ENCODE results near the gene AP4E1.
"Not testable (repeated sequence)": the region's sequence is repeated elsewhere in the genome, so short reads cannot be mapped to it uniquely, and the experiment has no call there.

Gene AP4E1

DNA sequence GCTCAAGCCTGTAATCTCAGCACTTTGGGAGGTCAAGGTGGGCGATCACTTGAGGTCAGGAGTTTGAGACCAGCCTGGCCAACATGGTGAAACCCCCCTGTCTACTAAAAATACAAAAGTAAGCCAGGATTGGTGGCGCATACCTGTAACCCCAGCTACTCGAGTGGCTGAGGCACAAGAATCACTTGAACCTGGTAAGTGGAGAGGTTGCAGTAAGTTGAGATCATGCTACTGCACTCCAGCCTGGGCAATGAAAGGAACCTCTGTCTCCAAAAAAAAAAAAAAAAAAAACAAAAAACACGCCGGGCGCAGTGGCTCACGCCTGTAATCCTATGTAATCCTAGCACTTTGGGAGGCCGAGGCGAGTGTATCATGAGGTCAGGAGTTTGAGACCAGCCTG, 18.9 kb upstream of the AP4E1 start:
- no peak for DNase-seq (ENCODE audit: low read depth)

DNA sequence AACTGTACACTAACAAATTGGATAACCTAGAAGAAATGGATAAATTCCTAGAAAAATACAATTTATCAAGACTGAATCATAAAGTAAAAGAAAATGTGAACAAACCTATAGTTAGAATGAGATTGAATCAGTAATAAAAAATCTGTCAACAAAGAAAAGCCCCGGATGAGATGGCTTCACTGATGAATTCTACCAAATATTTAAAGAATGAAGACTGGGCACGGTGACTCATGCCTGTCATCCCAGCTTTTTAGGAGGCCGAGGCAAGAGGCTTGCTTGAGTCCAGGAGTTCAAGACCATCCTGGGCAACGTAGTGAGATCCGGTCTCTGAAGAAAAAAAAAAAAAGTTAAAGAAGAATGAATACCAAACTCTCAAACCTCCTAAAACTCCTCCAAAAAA, 17.7 kb upstream of the AP4E1 start:
- DNase-seq (ENCODE audit: low read depth) = no peak

DNA sequence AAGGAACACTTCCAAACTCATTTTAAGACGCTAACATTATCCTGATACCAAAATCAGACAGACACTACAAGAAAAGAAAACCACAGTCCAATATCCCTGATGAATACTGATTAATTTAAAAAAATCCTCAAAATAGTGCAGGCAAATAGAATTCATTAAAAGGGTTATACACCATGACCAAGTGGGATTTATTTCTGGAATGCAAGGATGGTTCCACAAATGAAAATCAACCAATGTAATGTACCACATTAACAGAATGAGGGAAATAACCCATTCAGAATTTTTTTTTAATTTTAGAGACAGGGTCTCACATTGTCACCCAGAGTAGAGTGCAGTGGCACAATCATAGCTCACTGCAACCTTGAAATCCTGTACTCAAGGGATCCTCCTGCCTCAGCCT, 17.3 kb upstream of the AP4E1 start:
- no peak for DNase-seq (ENCODE audit: low read depth)

DNA sequence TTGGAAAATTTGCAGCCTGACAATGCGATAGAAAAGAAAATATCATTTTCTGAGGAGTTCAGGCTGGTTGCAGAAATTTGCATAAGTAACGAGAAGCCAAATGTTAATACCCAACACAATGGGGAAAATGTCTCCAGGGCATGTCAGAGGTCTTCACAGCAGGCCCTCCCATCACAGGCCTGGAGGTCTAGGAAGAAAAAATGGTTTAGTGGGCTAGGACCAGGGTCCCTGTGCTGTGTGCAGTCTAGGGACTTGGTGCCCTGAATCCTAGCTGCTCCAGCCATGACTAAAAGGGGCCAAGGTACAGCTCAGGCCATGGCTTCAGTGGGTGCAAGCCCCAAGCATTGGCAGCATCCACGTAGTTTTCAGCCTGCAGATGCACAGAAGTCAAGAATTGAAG, 14.5 kb upstream of the AP4E1 start:
- DNase-seq (ENCODE audit: low read depth) = no peak

DNA sequence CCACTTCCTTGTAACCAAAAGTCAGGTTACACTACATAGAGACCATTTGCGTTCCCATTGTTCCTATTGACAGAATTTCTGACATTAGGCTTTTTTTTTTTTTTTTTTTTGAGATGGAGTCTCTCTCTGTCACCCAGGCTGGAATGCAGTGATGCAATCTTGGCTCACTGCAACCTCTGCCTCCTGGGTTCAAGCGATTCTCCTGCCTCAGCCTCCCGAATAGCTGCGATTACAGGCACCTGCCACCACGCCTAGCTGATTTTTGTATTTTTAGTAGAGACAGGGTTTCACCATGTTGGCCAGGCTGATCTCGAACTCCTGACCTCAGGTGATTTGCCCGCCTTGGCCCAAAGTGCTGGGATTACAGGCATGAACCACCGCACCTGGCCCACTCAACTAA, 7.1 kb upstream of the AP4E1 start:
- DNase-seq (ENCODE audit: low read depth) = not testable (repeated sequence)

DNA sequence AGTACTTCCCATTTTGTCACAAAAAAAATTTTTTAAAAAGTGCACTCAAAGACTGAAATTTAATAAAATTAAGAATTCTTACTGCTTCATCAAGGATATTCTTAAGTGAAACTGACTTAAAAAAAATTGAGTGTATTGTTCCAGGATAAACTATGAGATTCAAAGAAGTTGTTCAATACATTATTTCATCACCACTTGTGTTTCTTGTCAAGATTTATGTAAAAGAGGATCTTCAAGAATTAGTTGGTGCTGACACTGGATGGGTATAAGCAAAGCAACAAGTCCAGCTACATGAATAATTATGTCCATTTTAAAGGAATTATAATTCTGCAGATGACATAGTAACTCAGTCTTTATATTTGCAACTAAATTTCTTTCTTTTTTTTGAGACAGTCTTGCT, 4.3 kb upstream of the AP4E1 start:
- no peak for DNase-seq (ENCODE audit: low read depth)

DNA sequence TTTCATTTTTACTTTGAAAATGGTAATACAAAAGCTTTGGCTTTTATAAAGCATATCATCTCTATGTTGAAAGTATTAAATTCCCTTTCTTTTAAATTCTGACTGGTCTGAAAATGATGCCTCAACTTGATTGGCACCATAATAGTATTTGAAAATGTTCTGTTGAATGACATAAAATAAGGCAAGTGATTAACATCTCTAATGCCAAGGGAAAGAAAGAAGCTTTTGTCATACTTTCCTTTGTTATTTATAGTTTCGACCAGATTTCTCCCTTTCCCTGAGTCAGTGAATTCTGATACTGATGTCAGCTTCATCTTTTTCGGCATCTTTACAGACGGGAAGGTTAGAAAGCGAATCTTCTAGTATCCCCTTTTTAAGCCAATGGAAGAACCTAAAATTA, 3.4 kb upstream of the AP4E1 start:
- no peak for DNase-seq (ENCODE audit: low read depth)

DNA sequence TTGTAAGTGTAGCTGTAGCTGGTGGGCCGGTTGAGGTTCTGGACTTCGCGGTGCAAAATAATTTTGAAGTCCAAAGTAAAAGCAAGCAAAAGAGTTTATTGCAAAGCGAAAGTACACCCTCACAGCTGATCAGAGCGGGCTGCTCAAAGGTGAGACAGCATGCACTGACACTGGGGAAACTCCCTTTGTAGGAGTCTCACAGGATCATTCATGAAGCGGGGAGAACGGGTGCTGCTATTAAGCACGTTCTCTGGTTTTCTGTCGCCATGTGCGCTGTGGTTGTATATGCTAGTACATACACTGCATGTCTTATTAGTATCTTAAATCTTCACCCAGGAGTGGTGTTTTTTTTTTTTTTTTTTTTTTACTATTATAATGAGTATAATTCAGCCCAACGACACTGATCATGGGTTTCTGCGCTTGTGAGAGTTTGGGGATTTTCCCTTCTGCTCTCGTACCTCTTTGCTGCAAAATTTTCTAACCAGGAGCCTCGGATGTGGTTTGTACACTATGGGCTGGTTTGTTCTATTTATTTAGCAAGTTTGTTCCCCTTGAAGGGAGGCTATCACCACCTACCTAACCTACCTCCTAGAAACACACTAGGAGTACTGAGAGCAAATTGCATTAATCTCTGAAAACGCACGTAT, 1.4 kb upstream of the AP4E1 start:
- DNase-seq (ENCODE audit: low read depth) = peak; percentile 65

DNA sequence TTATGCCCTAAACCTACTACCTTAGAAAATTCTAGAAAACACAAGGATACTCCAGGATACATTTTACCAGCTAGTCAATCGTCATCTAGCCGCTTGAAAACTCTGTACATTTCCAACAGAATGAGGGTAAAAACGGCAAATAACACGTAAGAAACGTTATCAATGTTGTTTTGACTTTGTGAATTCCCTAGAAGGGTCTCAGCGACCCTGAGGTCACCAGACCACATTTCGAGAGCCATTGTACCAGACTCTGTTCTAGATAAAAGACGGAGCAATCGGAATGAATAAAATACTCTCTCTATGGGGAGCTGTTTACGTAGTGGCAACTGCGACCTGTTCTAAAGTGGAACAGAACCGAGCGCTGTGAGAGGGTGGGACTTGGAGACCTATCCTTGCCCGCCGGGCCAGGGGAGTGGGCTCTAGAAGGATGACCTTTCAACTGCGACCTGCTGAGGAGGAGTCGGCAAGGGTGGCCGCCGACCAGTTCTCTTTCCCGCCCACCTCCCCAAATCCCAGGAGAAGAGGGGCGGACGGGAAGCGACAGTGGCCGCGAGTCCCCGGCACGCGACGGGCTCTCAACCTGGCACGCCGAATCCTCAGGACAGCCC, 778 bp upstream of the AP4E1 start:
- DNase-seq (ENCODE audit: low read depth) = peak; percentile 35

DNA sequence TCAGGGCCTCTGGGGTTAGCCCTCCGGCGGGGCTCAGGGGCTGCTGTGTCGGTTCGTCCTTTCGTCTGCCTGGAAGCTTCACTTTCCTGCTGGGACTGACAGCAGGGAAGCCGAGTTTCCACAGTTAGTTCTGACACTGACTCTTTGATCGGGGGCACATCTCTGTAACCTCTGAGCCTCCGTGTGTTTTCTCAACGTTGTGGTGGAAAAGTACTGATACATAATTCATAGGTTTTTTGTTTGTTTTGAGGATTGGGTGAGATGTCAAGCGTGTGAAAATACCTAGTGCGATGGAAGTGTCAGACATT, 481 bp downstream of the AP4E1 start:
- no peak for DNase-seq (ENCODE audit: low read depth)

DNA sequence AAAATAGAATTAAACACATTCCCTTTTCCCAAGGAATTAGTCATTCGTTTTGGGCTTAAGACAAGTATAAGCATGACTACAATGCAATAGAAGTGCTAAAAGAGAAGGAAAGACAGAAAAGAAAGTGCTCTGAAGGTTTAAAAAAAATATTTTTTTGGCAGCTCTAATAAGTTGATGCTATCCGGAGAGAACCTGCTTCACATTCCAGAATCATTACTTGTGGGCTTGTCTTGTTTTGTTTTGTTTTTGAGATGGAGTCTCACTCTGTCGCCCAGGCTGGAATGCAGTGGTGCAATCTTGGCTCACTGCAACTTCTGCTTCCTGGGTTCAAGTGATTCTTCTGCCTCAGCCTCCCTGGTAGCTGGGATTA, 1.9 kb downstream of the AP4E1 start:
- not testable (repeated sequence) for DNase-seq (ENCODE audit: low read depth)

DNA sequence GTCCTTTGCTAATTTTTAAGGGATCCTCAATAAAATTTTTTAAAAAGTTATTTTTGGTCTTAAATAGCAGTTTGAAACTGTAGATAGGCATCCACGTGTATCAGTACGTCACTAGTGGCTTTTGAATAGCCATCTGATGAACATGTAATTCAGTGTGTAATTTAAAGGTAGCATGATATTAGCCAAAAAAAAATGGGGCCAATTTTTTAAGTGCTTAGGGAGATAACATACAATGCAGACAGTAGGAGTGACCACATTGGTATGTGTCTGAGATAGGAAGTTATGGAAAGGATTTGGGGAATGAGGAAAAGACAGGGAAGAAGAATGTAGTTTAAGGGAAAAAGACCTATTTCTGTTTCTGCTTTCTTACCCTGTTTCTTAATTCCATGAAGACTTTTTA, 2.5 kb downstream of the AP4E1 start:
- DNase-seq (ENCODE audit: low read depth) = no peak

DNA sequence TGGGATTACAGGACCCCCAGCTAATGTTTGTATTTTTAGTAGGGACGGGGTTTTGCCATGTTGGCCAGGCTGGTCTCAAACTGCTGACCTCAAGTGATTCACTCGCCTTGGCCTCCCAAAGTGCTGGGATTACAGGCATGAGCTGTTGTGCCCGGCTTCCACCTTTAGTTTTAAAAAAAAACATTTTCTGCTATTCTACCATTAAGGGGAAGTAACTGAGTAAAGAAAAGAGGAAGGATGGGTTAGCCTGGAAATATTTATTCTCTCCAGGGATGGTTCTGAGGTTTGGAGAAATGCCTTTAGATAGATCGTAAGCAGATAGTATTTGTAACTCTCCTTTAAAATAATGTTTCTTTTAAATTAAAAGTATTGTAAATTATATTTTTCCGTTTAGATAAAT, 3.1 kb downstream of the AP4E1 start:
- no peak for DNase-seq (ENCODE audit: low read depth)

DNA sequence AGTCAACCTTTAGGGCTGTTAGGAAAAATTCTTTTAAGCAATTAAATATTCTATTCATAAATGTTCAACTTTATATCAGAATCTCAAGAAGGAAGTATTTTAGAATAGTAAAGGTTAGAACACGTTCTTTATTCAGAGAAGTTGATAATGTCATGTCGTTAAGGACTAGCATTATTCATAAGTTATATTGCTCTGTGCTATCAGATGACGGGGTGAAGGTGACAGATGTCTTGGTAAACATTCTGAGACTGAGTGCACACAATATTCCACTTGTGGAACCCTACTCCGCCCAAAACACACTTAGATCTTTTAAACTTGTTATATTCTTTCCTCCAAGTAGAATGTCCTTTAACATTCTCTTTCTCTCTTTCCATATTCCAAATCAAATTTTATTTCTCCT, 7.9 kb downstream of the AP4E1 start:
- no peak for DNase-seq (ENCODE audit: low read depth)

DNA sequence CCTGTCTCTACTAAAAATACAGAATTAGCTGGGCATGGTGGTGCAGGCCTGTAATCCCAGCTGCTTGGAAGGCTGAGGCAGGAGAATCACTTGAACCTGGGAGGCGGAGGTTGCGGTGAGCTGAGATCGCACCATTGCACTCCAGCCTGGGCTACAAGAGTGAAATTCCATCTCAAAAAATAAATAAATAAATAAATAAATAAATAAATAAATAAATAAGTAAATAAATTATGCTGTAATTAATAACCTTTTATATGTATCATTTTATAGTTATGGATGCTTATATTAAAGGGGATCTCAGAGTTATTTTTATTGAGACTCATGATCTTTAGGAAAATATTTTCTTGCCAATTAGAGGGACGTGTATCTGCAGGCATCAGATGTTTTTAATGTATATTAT, 10.9 kb downstream of the AP4E1 start:
- not testable (repeated sequence) for DNase-seq (ENCODE audit: low read depth)

DNA sequence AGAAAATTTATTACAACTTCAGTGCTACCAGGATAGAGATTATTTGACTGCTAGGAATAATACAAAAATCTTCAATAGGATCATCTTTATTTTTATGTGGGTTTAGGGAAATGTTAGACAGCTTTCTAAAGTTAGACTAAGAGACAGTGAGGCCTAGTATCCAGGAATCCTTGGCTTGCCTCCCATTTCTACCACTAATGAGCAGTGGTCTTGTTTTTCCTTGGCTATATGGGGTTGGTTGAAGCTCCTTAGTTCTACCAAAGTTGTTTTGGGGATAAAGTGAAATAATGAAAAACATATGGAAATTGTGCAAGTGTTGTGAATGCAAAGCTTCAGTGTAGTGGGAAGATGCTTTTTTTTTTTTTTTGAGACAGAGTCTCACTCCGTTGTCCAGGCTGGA, 16.8 kb downstream of the AP4E1 start:
- no peak for DNase-seq (ENCODE audit: low read depth)

DNA sequence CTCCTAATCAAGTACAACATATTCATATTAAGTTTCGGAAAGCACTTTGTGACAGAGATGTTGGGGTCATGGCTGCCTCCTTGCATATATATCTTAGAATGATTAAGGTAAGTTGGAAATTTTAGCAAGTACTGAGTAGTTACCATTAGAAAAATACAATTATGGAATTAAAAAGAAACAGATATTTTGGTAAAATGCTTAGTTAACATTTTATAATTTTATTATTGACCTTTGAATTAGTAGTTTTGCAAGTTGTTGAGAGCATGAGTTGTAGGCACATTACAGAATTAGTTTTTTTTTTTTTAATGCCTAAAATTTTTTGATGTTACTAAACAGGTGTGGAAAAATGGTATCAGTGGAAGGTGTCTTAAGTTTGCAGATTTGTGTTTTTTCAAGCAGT, 20.6 kb downstream of the AP4E1 start:
- DNase-seq (ENCODE audit: low read depth) = no peak

DNA sequence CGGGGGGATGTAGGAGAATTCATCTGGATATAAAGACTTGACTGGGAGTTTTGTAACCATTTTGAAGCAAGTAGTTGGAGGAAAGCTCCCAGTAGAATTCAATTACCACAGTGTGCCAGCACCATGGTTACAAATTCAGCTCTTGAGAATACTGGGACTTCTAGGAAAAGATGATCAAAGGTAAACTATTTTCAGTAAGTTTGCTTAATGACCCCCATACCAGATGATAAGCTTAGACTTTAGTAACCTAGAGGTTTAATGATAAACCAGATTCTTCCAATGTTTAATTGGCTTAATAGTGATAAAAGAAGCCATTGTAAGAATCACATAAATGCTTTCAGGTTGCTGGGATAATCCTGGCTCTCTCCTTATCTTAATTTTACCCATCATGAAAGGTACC, 22.3 kb downstream of the AP4E1 start:
- DNase-seq (ENCODE audit: low read depth) = no peak

DNA sequence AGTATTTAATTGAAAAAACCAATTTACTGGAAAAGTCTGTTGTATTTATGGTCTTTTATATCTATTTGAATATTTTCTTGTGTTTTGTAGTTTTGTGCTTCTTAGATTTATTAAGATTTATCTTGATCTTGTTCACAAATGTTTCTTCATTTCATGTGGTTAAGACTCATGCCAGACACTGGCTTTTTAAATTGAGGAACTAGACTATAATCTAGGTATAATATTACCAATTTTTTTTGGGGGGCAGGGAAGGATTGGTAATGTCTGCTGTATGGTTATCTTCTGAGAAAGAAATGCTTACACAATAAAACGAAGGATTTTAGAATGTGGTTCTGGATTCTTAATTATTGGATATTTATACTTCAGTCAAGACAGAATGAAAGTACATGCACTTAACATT, 24.9 kb downstream of the AP4E1 start:
- DNase-seq (ENCODE audit: low read depth) = no peak

DNA sequence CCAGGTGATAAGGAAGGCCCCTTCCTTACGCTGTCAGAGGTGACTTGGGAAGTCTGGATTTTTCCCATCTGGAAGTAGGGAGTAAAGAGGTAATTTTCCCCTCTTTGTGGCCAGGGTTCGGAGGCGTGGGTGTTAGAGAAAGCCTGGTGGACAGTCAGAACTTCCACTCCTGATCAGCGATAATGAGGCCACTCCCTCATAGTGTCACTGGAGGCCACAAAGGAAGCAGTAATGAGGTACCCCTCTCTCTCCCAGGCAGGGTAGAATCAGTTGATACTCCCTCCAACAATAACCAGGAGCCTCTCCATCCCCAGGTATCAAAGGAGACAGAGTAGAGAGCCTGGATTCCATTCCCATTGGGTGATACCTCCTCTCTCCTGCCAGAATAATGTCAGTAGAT, 30.0 kb downstream of the AP4E1 start:
- DNase-seq (ENCODE audit: low read depth) = no peak

DNA sequence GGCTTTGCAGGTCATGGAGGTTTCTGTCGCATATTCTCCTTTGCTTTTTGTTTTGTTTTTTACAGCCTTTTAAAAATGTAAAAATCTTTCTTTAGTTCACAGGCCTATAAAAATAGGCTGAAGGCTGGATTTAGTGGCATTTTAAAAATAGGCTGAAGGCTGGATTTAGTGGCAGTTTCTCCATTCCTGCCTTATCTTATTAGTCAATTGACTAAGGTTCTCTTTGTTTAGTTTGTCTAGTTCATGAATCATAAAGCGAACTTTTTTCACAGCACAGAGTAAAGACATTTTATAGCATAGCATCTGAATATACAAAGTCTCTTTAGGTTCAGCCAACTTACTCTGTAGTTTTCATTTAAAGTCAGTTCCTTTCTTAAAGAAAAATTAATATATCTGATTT, 31.4 kb downstream of the AP4E1 start:
- DNase-seq (ENCODE audit: low read depth) = no peak

DNA sequence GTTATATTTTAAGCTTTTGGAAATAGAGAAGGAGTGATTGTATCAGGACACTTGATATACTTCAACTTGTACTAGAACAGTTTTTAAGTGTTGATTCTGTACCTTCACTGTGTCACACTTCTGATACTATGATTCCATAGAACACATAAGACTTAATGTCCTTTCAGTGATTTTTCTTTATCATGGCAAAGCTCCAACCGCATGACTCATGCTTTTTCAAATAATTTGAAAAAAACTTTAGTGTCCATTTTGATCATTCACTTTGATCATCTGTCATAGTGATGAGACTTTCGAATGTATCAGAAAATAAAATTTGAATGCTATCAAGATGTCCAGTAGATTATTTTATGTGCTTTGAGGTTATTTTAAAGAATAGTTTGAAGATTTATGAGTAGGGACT, 32.0 kb downstream of the AP4E1 start:
- DNase-seq (ENCODE audit: low read depth) = no peak

DNA sequence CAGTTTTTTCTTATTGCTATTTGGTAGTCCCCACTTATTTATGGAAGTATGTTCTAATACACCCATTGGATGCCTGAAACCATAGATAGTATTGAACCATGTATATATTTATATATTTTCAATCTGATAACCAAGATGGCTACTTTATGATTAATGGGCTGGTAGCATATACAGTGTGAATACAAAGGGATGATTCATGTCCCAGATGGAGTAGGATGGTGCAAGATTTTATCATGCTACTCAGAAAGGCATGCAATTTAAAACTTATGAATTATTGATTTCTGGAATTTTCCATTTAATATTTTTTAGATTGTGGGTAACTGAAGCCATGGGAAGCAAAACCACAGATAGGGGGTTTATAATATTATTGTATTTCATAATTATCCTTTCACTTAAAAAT, 35.2 kb downstream of the AP4E1 start:
- no peak for DNase-seq (ENCODE audit: low read depth)

DNA sequence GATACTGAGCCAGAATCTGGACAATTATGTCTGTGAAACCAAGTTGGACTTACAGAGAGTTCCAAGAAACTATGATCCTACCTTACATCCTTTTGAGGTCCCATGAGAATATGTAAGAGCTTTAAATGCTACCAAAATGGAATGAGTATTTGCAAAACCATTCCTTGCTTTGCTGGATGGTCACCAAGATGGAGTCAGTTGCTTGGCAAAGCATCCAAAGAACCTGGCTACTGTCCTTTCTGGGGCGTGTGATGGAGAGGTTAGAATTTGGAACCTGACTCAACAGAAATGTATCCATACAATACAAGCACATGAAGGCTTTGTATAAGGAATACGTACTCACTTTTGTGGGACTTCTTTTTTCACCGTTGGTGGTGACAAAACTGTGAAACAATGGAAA, 36.2 kb downstream of the AP4E1 start:
- no peak for DNase-seq (ENCODE audit: low read depth)

DNA sequence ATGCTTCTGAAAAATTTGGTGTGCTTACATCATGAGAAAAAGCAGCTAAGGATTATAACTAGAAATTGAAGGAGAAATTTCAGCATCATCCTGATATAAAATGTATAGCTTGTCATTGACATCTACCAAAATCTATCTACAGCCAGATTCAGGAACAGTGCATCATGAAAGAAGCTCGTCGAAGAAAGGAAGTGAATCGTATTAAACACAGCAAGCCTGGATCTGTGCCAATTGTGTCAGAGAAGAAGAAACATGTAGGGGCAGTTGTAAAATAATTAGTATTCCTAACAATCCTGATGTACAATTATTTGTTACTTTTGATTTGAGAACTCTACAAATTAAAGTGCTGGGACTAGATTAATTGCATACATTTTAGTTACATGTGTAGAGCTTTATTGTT, 37.2 kb downstream of the AP4E1 start:
- DNase-seq (ENCODE audit: low read depth) = no peak
